ENCODE results near the gene ADH7.
"Not testable (repeated sequence)": the region's sequence is repeated elsewhere in the genome, so short reads cannot be mapped to it uniquely, and the experiment has no call there.

ADH7 gene

DNA sequence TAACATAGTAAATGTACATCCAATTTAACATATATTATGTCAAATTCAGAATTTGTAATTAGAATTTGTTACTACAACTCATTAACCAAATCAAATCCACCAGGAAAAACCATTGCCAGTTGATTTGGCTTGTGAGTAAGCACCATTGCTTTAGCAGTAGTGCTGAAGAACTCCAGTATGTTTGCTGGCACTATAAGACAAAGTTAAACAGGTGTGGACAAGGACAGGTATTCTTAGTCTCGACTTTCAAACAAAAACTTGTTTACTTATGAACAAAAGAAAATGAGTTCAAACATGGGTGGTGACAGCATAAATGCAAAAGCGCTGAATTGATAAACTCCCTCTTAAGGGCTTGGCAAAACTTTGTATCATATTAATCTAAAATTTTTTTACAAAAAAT lies 1.3 kb upstream of the ADH7 start:
- Histone ChIP-seq H3K4me3 (ENCODE audit: low read length) (no peak overlapping the region), H3F3A (ENCODE audit: insufficient read depth, low read length) (no peaks in the 10 kb centered on the region), H4K20me1 (ENCODE audit: insufficient read depth, low read length) (no peaks in the 10 kb centered on the region), H3K9ac (ENCODE audit: low read length) (no peak overlapping the region), H3K79me2 (ENCODE audit: low read length) (no peaks in the 10 kb centered on the region), H3K9me2 (replicated peaks; ENCODE audit: insufficient read depth, low read length) (no peaks in the 10 kb centered on the region), H3K9me3 (replicated peaks; ENCODE audit: insufficient read depth, low read length) (no peaks in the 10 kb centered on the region), H3K27ac (ENCODE audit: low read length) (no peak overlapping the region), H2AFZ (ENCODE audit: low read length) (no peak overlapping the region), H3K27me3 (replicated peaks; ENCODE audit: insufficient read depth, low read length) (no peaks in the 10 kb centered on the region), H3K4me2 (ENCODE audit: low read depth, low read length) (no peak overlapping the region), H3K36me3 (replicated peaks; ENCODE audit: insufficient read depth, low read length) (no peaks in the 10 kb centered on the region), H3K4me1 (ENCODE audit: low read length) (no peaks in the 10 kb centered on the region)
- no peak for TF ChIP-seq EZH2 (optimal IDR thresholded peaks at IDR 0.05; ENCODE audit: low read depth, low read length)
- no peak for TF ChIP-seq EZH2phosphoT487 (IDR thresholded peaks at IDR 0.05; ENCODE audit: low read length)
- TF ChIP-seq, protein P1, sequence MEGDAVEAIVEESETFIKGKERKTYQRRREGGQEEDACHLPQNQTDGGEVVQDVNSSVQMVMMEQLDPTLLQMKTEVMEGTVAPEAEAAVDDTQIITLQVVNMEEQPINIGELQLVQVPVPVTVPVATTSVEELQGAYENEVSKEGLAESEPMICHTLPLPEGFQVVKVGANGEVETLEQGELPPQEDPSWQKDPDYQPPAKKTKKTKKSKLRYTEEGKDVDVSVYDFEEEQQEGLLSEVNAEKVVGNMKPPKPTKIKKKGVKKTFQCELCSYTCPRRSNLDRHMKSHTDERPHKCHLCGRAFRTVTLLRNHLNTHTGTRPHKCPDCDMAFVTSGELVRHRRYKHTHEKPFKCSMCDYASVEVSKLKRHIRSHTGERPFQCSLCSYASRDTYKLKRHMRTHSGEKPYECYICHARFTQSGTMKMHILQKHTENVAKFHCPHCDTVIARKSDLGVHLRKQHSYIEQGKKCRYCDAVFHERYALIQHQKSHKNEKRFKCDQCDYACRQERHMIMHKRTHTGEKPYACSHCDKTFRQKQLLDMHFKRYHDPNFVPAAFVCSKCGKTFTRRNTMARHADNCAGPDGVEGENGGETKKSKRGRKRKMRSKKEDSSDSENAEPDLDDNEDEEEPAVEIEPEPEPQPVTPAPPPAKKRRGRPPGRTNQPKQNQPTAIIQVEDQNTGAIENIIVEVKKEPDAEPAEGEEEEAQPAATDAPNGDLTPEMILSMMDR (IDR thresholded peaks at IDR 0.05; ENCODE audit: low read length): no peak
- no peak for DNase-seq

DNA sequence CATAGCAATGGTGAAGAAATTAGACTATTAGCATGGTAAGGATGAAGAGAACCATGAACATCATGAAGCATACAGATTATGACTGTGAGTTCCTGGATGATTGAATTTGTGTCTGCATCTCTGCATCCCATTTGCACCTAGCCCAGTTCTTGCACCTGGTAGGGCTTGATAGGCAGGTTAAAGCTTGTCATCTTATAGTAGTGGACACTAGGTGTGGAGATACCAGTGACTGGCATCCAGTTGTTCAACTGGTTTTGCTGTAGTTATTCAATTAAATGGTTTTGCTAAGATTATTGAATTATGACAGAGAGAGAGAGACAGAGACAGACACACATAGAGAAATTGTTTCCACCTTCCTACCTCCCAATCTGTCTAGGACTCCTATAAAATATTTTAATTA lies 5.0 kb downstream of the ADH7 start:
- H3K36me3 ChIP-seq (replicated peaks; ENCODE audit: insufficient read depth, low read length): no peaks in the 10 kb centered on the region
- H3K9ac ChIP-seq (ENCODE audit: low read length): no peak overlapping the region
- H3K4me2 ChIP-seq (ENCODE audit: low read depth, low read length): no peak overlapping the region
- H3K27me3 ChIP-seq (replicated peaks; ENCODE audit: insufficient read depth, low read length): no peaks in the 10 kb centered on the region
- H3K4me1 ChIP-seq (ENCODE audit: low read length): no peaks in the 10 kb centered on the region
- no peak overlapping the region for H2AFZ ChIP-seq (ENCODE audit: low read length)
- H3K4me3 ChIP-seq (ENCODE audit: low read length): no peak overlapping the region
- DNase-seq: no peak
- no peaks in the 10 kb centered on the region for H3K9me3 ChIP-seq (replicated peaks; ENCODE audit: insufficient read depth, low read length)
- no peaks in the 10 kb centered on the region for H4K20me1 ChIP-seq (ENCODE audit: insufficient read depth, low read length)
- TF ChIP-seq EZH2phosphoT487 (IDR thresholded peaks at IDR 0.05; ENCODE audit: low read length) (no peak), EZH2 (optimal IDR thresholded peaks at IDR 0.05; ENCODE audit: low read depth, low read length) (no peak)
- TF ChIP-seq, protein P1 (IDR thresholded peaks at IDR 0.05; ENCODE audit: low read length): no peak
- no peaks in the 10 kb centered on the region for H3K9me2 ChIP-seq (replicated peaks; ENCODE audit: insufficient read depth, low read length)
- no peak overlapping the region for H3K27ac ChIP-seq (ENCODE audit: low read length)
- H3F3A ChIP-seq (ENCODE audit: insufficient read depth, low read length): no peaks in the 10 kb centered on the region
- H3K79me2 ChIP-seq (ENCODE audit: low read length): no peaks in the 10 kb centered on the region

DNA sequence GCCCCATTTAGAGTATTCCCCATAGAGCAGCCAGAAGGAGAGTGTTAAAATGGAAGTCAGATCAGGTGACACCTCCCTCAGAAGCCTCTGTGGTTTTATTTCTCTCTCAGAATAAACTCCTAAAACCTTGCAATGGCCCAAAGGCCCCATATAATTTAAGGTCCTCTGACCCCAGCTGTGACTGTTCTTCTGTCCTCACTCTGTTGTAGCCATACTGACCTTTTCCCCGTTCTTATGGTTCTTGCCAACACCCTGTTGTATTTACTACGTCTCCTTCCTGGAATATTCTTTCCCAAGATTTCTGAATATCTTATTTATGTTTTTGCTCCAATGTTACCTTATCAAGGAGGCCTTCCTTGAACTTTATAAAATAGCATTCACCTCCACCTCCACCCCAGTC lies 18.0 kb downstream of the ADH7 start:
- H3K4me1 ChIP-seq (ENCODE audit: low read length): no peaks in the 10 kb centered on the region
- no peaks in the 10 kb centered on the region for H3K9me2 ChIP-seq (replicated peaks; ENCODE audit: insufficient read depth, low read length)
- no peaks in the 10 kb centered on the region for H3K27me3 ChIP-seq (replicated peaks; ENCODE audit: insufficient read depth, low read length)
- H3K27ac ChIP-seq (ENCODE audit: low read length): no peak overlapping the region
- no peaks in the 10 kb centered on the region for H3F3A ChIP-seq (ENCODE audit: insufficient read depth, low read length)
- H3K4me3 ChIP-seq (ENCODE audit: low read length): no peak overlapping the region
- H3K79me2 ChIP-seq (ENCODE audit: low read length): no peaks in the 10 kb centered on the region
- no peak for TF ChIP-seq EZH2phosphoT487 (IDR thresholded peaks at IDR 0.05; ENCODE audit: low read length)
- TF ChIP-seq EZH2 (optimal IDR thresholded peaks at IDR 0.05; ENCODE audit: low read depth, low read length): no peak
- TF ChIP-seq, protein P1 (IDR thresholded peaks at IDR 0.05; ENCODE audit: low read length): no peak
- no peak for DNase-seq
- no peak overlapping the region for H3K4me2 ChIP-seq (ENCODE audit: low read depth, low read length)
- no peaks in the 10 kb centered on the region for H3K36me3 ChIP-seq (replicated peaks; ENCODE audit: insufficient read depth, low read length)
- H3K9me3 ChIP-seq (replicated peaks; ENCODE audit: insufficient read depth, low read length): no peaks in the 10 kb centered on the region
- no peak overlapping the region for H2AFZ ChIP-seq (ENCODE audit: low read length)
- H3K9ac ChIP-seq (ENCODE audit: low read length): no peak overlapping the region
- H4K20me1 ChIP-seq (ENCODE audit: insufficient read depth, low read length): no peaks in the 10 kb centered on the region

DNA sequence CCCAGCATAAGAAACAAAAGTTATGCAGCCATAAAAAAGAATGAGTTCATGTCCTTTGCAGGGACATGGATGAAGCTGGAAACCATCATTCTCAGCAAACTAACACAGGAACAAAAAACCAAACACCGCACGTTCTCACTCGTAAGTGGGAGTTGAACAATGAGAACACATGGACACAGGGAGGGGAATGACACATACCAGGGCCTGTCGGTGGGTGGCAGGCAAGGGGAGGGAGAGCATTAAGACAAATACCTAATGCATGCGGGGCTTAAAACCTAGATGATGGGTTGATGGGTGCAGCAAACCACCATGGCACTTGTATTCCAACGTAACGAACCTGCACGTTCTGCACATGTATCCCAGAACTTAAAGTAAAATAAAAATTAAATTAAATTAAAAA lies 19.4 kb downstream of the ADH7 start:
- not testable (repeated sequence) for H3K4me2 ChIP-seq (ENCODE audit: low read depth, low read length); H3F3A ChIP-seq (ENCODE audit: insufficient read depth, low read length); H3K36me3 ChIP-seq (replicated peaks; ENCODE audit: insufficient read depth, low read length); H2AFZ ChIP-seq (ENCODE audit: low read length); H3K4me1 ChIP-seq (ENCODE audit: low read length); H3K9ac ChIP-seq (ENCODE audit: low read length); H3K27me3 ChIP-seq (replicated peaks; ENCODE audit: insufficient read depth, low read length); H4K20me1 ChIP-seq (ENCODE audit: insufficient read depth, low read length); H3K4me3 ChIP-seq (ENCODE audit: low read length); H3K27ac ChIP-seq (ENCODE audit: low read length); H3K79me2 ChIP-seq (ENCODE audit: low read length); H3K9me3 ChIP-seq (replicated peaks; ENCODE audit: insufficient read depth, low read length); H3K9me2 ChIP-seq (replicated peaks; ENCODE audit: insufficient read depth, low read length); DNase-seq

DNA sequence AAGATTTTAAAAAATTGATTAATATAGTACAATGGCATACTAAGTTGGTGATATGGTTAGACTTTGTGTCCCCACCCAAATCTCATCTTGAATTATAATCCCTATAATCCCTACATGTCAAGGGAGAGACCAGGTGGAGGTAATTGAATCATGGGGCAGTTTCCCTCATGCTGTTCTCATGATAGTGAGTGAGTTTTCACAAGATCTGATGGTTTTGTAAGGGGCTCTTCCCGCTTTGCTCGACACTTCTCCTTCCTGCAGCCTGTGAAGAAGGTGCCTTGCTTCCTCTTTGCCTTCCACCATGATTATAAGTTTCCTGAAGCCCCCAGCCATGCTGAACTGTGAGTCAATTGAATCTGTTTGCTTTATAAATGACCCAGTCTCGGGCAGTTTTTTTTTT lies 20.2 kb downstream of the ADH7 start:
- H3K9me3 ChIP-seq (replicated peaks; ENCODE audit: insufficient read depth, low read length); H3K4me2 ChIP-seq (ENCODE audit: low read depth, low read length); H3K27me3 ChIP-seq (replicated peaks; ENCODE audit: insufficient read depth, low read length); H2AFZ ChIP-seq (ENCODE audit: low read length); H3K4me1 ChIP-seq (ENCODE audit: low read length); H3K9ac ChIP-seq (ENCODE audit: low read length); H4K20me1 ChIP-seq (ENCODE audit: insufficient read depth, low read length); DNase-seq; H3K27ac ChIP-seq (ENCODE audit: low read length); H3K4me3 ChIP-seq (ENCODE audit: low read length); H3K9me2 ChIP-seq (replicated peaks; ENCODE audit: insufficient read depth, low read length); H3F3A ChIP-seq (ENCODE audit: insufficient read depth, low read length); H3K79me2 ChIP-seq (ENCODE audit: low read length); H3K36me3 ChIP-seq (replicated peaks; ENCODE audit: insufficient read depth, low read length): not testable (repeated sequence)
